ENCODE results near the gene HMGA1.
"Not testable (repeated sequence)": the region's sequence is repeated elsewhere in the genome, so short reads cannot be mapped to it uniquely, and the experiment has no call there.

HMGA1 gene

GRCh38 chr6:34259529-34260069, 22.9 kb downstream of the HMGA1 start:
- no peaks in the 10 kb centered on the region for H3K36me3 ChIP-seq (ENCODE audit: insufficient read depth, low read length)

GRCh38 chr6:34260576-34261267, 24.0 kb downstream of the HMGA1 start:
- Histone ChIP-seq H3K4me2 (ENCODE audit: low read depth, low read length, poor library complexity, severe bottlenecking) (no peak overlapping the region), H3K4me1 (ENCODE audit: insufficient read depth, low read length, poor library complexity, severe bottlenecking) (no peaks in the 10 kb centered on the region), H3K4me3 (ENCODE audit: low read length, poor library complexity, severe bottlenecking) (no peak overlapping the region), H4K20me1 (ENCODE audit: insufficient read depth, low read length, poor library complexity, severe bottlenecking) (no peaks in the 10 kb centered on the region), H3K9me3 (ENCODE audit: insufficient read depth, low read depth, low read length) (no peaks in the 10 kb centered on the region), H2AFZ (ENCODE audit: low read length) (no peak overlapping the region), H3K79me2 (ENCODE audit: insufficient read depth, low read length) (no peaks in the 10 kb centered on the region), H3K27me3 (ENCODE audit: insufficient read depth, low read length, poor library complexity, severe bottlenecking) (no peaks in the 10 kb centered on the region), H3K36me3 (ENCODE audit: insufficient read depth, low read length) (no peaks in the 10 kb centered on the region), H3K9me2 (replicated peaks; ENCODE audit: low read depth, low read length) (no peaks in the 10 kb centered on the region), H3K9ac (ENCODE audit: low read depth, low read length, poor library complexity, severe bottlenecking) (no peak overlapping the region), H3F3A (ENCODE audit: low read depth) (no peaks in the 10 kb centered on the region)
- TF ChIP-seq EZH2phosphoT487 (IDR thresholded peaks at IDR 0.05; ENCODE audit: borderline replicate concordance) (no peak), CTCF (conservative IDR thresholded peaks at IDR 0.05; ENCODE audit: low read length) (no peak)

More at GRCh38 chr6:34259529-34260069, 22.9 kb downstream of the HMGA1 start:
- Histone ChIP-seq H3K4me1 (ENCODE audit: insufficient read depth, low read length, poor library complexity, severe bottlenecking) (no peaks in the 10 kb centered on the region), H4K20me1 (ENCODE audit: insufficient read depth, low read length, poor library complexity, severe bottlenecking) (no peaks in the 10 kb centered on the region), H3K9me2 (replicated peaks; ENCODE audit: low read depth, low read length) (no peaks in the 10 kb centered on the region), H3K27me3 (ENCODE audit: insufficient read depth, low read length, poor library complexity, severe bottlenecking) (no peaks in the 10 kb centered on the region), H3K4me2 (ENCODE audit: low read depth, low read length, poor library complexity, severe bottlenecking) (no peak overlapping the region), H3K9me3 (ENCODE audit: insufficient read depth, low read depth, low read length) (no peaks in the 10 kb centered on the region), H3K79me2 (ENCODE audit: insufficient read depth, low read length) (no peaks in the 10 kb centered on the region), H2AFZ (ENCODE audit: low read length) (no peak overlapping the region), H3K4me3 (ENCODE audit: low read length, poor library complexity, severe bottlenecking) (no peak overlapping the region), H3F3A (ENCODE audit: low read depth) (no peaks in the 10 kb centered on the region), H3K9ac (ENCODE audit: low read depth, low read length, poor library complexity, severe bottlenecking) (no peak overlapping the region)
- no peak for TF ChIP-seq CTCF (conservative IDR thresholded peaks at IDR 0.05; ENCODE audit: low read length)
- TF ChIP-seq EZH2phosphoT487 (IDR thresholded peaks at IDR 0.05; ENCODE audit: borderline replicate concordance): no peak

- H3K4me3 ChIP-seq (ENCODE audit: low read length, poor library complexity, severe bottlenecking): not testable (repeated sequence)
Measured at GRCh38 chr6:34263484-34263883, 26.8 kb downstream of the HMGA1 start.

GRCh38 chr6:34267746-34268145, 31.1 kb downstream of the HMGA1 start:
- Histone ChIP-seq H3K27me3 (ENCODE audit: insufficient read depth, low read length, poor library complexity, severe bottlenecking) (no peaks in the 10 kb centered on the region), H3F3A (ENCODE audit: low read depth) (no peaks in the 10 kb centered on the region), H3K4me3 (ENCODE audit: low read length, poor library complexity, severe bottlenecking) (no peak overlapping the region), H3K4me1 (ENCODE audit: insufficient read depth, low read length, poor library complexity, severe bottlenecking) (peaks cover 16% of the 10 kb centered on the region), H2AFZ (ENCODE audit: low read length) (no peak overlapping the region), H3K9ac (ENCODE audit: low read depth, low read length, poor library complexity, severe bottlenecking) (no peak overlapping the region), H3K9me2 (replicated peaks; ENCODE audit: low read depth, low read length) (no peaks in the 10 kb centered on the region), H3K36me3 (ENCODE audit: insufficient read depth, low read length) (no peaks in the 10 kb centered on the region), H4K20me1 (ENCODE audit: insufficient read depth, low read length, poor library complexity, severe bottlenecking) (no peaks in the 10 kb centered on the region), H3K9me3 (ENCODE audit: insufficient read depth, low read depth, low read length) (no peaks in the 10 kb centered on the region), H3K79me2 (ENCODE audit: insufficient read depth, low read length) (no peaks in the 10 kb centered on the region), H3K4me2 (ENCODE audit: low read depth, low read length, poor library complexity, severe bottlenecking) (no peak overlapping the region)
- TF ChIP-seq CTCF (conservative IDR thresholded peaks at IDR 0.05; ENCODE audit: low read length) (no peak), EZH2phosphoT487 (IDR thresholded peaks at IDR 0.05; ENCODE audit: borderline replicate concordance) (no peak)

More at GRCh38 chr6:34263484-34263883, 26.8 kb downstream of the HMGA1 start:
- H3K9me2 ChIP-seq (replicated peaks; ENCODE audit: low read depth, low read length); H2AFZ ChIP-seq (ENCODE audit: low read length); H3K27me3 ChIP-seq (ENCODE audit: insufficient read depth, low read length, poor library complexity, severe bottlenecking); H3K79me2 ChIP-seq (ENCODE audit: insufficient read depth, low read length); H3K4me2 ChIP-seq (ENCODE audit: low read depth, low read length, poor library complexity, severe bottlenecking); H4K20me1 ChIP-seq (ENCODE audit: insufficient read depth, low read length, poor library complexity, severe bottlenecking); H3F3A ChIP-seq (ENCODE audit: low read depth); H3K9me3 ChIP-seq (ENCODE audit: insufficient read depth, low read depth, low read length); H3K9ac ChIP-seq (ENCODE audit: low read depth, low read length, poor library complexity, severe bottlenecking); H3K36me3 ChIP-seq (ENCODE audit: insufficient read depth, low read length); H3K4me1 ChIP-seq (ENCODE audit: insufficient read depth, low read length, poor library complexity, severe bottlenecking): not testable (repeated sequence)

GRCh38 chr6:34269132-34269531, 32.5 kb downstream of the HMGA1 start:
- not testable (repeated sequence) for H3K4me2 ChIP-seq (ENCODE audit: low read depth, low read length, poor library complexity, severe bottlenecking); H3K36me3 ChIP-seq (ENCODE audit: insufficient read depth, low read length); H3K79me2 ChIP-seq (ENCODE audit: insufficient read depth, low read length); H2AFZ ChIP-seq (ENCODE audit: low read length); H4K20me1 ChIP-seq (ENCODE audit: insufficient read depth, low read length, poor library complexity, severe bottlenecking); H3K4me3 ChIP-seq (ENCODE audit: low read length, poor library complexity, severe bottlenecking); H3F3A ChIP-seq (ENCODE audit: low read depth); H3K9ac ChIP-seq (ENCODE audit: low read depth, low read length, poor library complexity, severe bottlenecking); H3K27me3 ChIP-seq (ENCODE audit: insufficient read depth, low read length, poor library complexity, severe bottlenecking); H3K9me3 ChIP-seq (ENCODE audit: insufficient read depth, low read depth, low read length); H3K9me2 ChIP-seq (replicated peaks; ENCODE audit: low read depth, low read length)
- H3K4me1 ChIP-seq (ENCODE audit: insufficient read depth, low read length, poor library complexity, severe bottlenecking): peaks cover 25% of the 10 kb centered on the region

Measured in Loucy (cell line).